Activated T-cell treated with anti-CD3 and anti-CD28 coated beads for 1 hour (primary cell): Measurements from ENCODE around the gene ZNF771.

ENCODE experiments used
- DNase-seq: peaks from one replicate; pipeline ENCODE4 v3.0.0-alpha.2; 2020; ENCODE audit warnings: low read depth

The ZNF771 gene

GRCh38 chr16:30398661-30399434 is 8.6 kb upstream of the ZNF771 start:
- DNase-seq: no peak

- no peak for DNase-seq
These were observed 7.8 kb upstream of the ZNF771 start for GRCh38 chr16:30399435-30400186.

- DNase-seq: no peak
These were observed 5.5 kb upstream of the ZNF771 start for GRCh38 chr16:30401768-30402425.

- DNase-seq: no peak
These were observed 658 bp upstream of the ZNF771 start for GRCh38 chr16:30406795-30407101.

- no peak for DNase-seq
These were observed 563 bp downstream of the ZNF771 start for GRCh38 chr16:30407804-30408534.

- peak; percentile 97 for DNase-seq
These were observed 2.0 kb downstream of the ZNF771 start for GRCh38 chr16:30409125-30410060.

- no peak for DNase-seq
These were observed 5.9 kb downstream of the ZNF771 start for GRCh38 chr16:30413112-30413806.

GRCh38 chr16:30414159-30414558 is 6.8 kb downstream of the ZNF771 start:
- DNase-seq: no peak

- DNase-seq: no peak
These were observed 8.7 kb downstream of the ZNF771 start for GRCh38 chr16:30416047-30416603.

- DNase-seq: no peak
These were observed 9.5 kb downstream of the ZNF771 start for GRCh38 chr16:30416624-30417528.

GRCh38 chr16:30417529-30418349 is 10.3 kb downstream of the ZNF771 start:
- peak; percentile 81 for DNase-seq

- DNase-seq: no peak
These were observed 11.2 kb downstream of the ZNF771 start for GRCh38 chr16:30418350-30419181.

GRCh38 chr16:30421010-30421409 is 13.6 kb downstream of the ZNF771 start:
- no peak for DNase-seq

- DNase-seq: no peak
These were observed 20.6 kb downstream of the ZNF771 start for GRCh38 chr16:30428055-30428454.

GRCh38 chr16:30429418-30429677 is 21.9 kb downstream of the ZNF771 start:
- no peak for DNase-seq

- DNase-seq: peak; percentile 90
These were observed 22.4 kb downstream of the ZNF771 start, which contains the start of gene DCTPP1 for GRCh38 chr16:30429678-30430427. Gene DCTPP1, minus strand, starts transcription at chr16:30430030. Its CDS starts 50 bp downstream, at chr16:30429980.

GRCh38 chr16:30430428-30430970 is 23.1 kb downstream of the ZNF771 start:
- DNase-seq: no peak
